ENCODE data around the gene TRAM2. TPM values are rescaled to one million over a fixed set of nuclear protein-coding genes. Genes with fewer than 3 reads are reported as not detected.

Gene TRAM2
- total RNA-seq, 1 experiment from 2014 or later, result 17.7 TPM

DNA sequence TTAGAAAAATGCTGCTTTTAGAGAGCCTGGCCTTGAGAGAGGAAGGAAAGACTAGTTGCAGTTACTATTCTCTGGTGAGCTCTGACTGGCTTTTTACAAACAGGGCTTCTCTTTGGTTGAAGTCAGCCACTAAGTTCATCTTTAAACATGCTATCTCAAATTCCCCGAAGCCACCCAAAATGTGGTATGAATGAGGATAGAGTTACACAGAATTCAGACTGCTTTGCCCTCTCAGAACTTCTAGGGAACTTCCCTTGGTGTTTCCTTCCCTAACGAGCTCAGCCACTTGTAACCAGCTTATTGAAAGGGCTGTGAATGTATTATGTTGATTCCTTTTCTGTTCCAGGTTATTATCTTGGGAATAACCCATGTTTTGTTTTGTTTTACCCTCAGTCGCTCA lies 83.2 kb downstream of the TRAM2 start:
- ChIA-PET POLR2A (ENCODE audit: unreplicated experiment) (no interaction called here), CTCF (no interaction called here)
- Histone ChIP-seq H3K4me2 (ENCODE audit: low read length) (no peak overlapping the region), H3K4me1 (ENCODE audit: insufficient read depth, low read length) (no peaks in the 10 kb centered on the region), H3K27ac (ENCODE audit: low read length) (no peak overlapping the region), H3K36me3 (ENCODE audit: low read depth, low read length) (no peaks in the 10 kb centered on the region), H3K9me3 (ENCODE audit: low read length) (no peaks in the 10 kb centered on the region), H3K9me2 (replicated peaks; ENCODE audit: low read length) (no peaks in the 10 kb centered on the region), H3K79me2 (ENCODE audit: low read length) (no peaks in the 10 kb centered on the region), H3K27me3 (ENCODE audit: low read length) (no peaks in the 10 kb centered on the region), H3K9ac (ENCODE audit: low read length) (no peak overlapping the region), H2AFZ (ENCODE audit: low read length) (no peak overlapping the region), H3K4me3 (ENCODE audit: low read length) (no peak overlapping the region), H3F3A (ENCODE audit: low read length, unreplicated experiment) (no peaks in the 10 kb centered on the region), H4K20me1 (ENCODE audit: low read length) (no peaks in the 10 kb centered on the region)
- ATAC-seq, result no peak
- intact Hi-C loops (cut with micrococcal nuclease), result no loop called here
- DNase-seq, result no peak
- BruUV-seq (replicated peaks), result no TSS peak
- TF ChIP-seq EZH2 (IDR thresholded peaks at IDR 0.05; ENCODE audit: low read length, unreplicated experiment) (no peak), EZH2phosphoT487 (IDR thresholded peaks at IDR 0.05; ENCODE audit: borderline replicate concordance, low read length) (no peak), CTCF (conservative IDR thresholded peaks at IDR 0.05; ENCODE audit: low read depth, low read length) (no peak)

DNA sequence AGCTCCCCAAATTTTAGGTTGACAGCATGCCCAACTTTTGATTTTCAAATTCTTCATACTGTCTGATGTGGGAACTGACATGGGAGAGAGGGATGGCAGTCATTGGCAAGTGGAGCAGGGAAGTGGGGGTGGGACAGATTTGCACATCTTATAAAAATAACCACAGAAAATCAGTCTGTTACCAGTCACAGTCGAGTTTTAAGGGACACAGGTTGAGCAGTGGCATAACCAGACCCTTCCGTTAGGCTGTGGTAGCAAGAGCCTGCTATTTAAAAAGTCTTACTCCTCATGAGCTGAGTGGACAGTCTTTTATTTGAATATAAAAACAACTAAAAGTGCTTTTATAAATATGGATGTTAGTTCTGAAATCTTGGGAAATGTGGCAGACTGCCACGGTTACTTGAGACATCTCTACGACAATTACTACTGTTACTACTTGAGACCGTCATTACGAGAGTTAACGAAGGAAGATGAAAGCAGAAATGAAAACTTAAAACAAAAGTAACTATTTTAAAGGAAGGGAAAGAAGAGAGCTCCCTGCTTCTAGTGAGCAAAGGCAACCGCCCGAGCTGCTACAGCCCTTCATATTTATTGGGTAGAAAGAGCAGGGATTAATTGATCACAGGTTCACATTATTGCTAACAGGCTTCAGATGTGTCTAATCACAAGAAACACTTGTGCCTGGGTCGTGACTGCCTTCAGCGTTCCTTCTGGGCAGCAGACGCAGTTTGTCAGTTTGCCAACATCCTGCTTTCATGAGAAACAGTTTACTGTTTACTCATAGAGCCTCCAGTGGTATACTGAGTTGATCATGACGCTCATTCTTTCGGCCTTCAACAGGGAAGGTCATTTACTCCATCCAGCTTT lies 85.4 kb downstream of the TRAM2 start:
- H3K4me3 ChIP-seq (ENCODE audit: low read length), result no peak overlapping the region
- no TSS peak for BruUV-seq (replicated peaks)
- no peaks in the 10 kb centered on the region for H4K20me1 ChIP-seq (ENCODE audit: low read length)
- intact Hi-C loops (cut with micrococcal nuclease), result no loop called here
- CTCF ChIA-PET, result no interaction called here
- POLR2A ChIA-PET (ENCODE audit: unreplicated experiment), result no interaction called here
- H3K36me3 ChIP-seq (ENCODE audit: low read depth, low read length), result no peaks in the 10 kb centered on the region
- no peak overlapping the region for H3K9ac ChIP-seq (ENCODE audit: low read length)
- no peak for TF ChIP-seq EZH2 (IDR thresholded peaks at IDR 0.05; ENCODE audit: low read length, unreplicated experiment)
- no peak for TF ChIP-seq EZH2phosphoT487 (IDR thresholded peaks at IDR 0.05; ENCODE audit: borderline replicate concordance, low read length)
- no peak for TF ChIP-seq CTCF (conservative IDR thresholded peaks at IDR 0.05; ENCODE audit: low read depth, low read length)
- H3K79me2 ChIP-seq (ENCODE audit: low read length), result no peaks in the 10 kb centered on the region
- H3F3A ChIP-seq (ENCODE audit: low read length, unreplicated experiment), result no peaks in the 10 kb centered on the region
- no peak overlapping the region for H3K27ac ChIP-seq (ENCODE audit: low read length)
- ATAC-seq, result no peak
- no peak overlapping the region for H2AFZ ChIP-seq (ENCODE audit: low read length)
- no peaks in the 10 kb centered on the region for H3K9me2 ChIP-seq (replicated peaks; ENCODE audit: low read length)
- no peaks in the 10 kb centered on the region for H3K4me1 ChIP-seq (ENCODE audit: insufficient read depth, low read length)
- H3K9me3 ChIP-seq (ENCODE audit: low read length), result no peaks in the 10 kb centered on the region
- no peaks in the 10 kb centered on the region for H3K27me3 ChIP-seq (ENCODE audit: low read length)
- DNase-seq, result no peak
- no peak overlapping the region for H3K4me2 ChIP-seq (ENCODE audit: low read length)

DNA sequence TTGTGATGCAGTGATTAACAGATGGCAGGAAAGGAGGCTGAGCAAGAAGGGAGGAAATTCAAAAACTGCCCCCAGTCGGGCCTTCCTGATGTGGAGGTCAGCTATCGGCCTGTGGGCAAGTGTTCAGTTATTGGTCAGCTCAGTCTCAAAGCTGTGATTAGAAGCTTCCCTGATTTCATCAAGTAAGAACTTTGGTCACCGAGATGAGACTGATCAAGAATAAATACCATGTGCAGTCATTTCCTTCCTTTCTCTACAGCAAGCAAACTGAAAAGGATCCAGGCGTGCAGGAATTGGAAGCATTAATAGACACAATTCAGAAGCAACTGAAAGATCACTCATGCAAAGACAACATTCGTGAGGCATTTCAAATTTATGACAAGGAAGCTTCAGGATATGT lies 87.0 kb downstream of the TRAM2 start:
- no peaks in the 10 kb centered on the region for H3K36me3 ChIP-seq (ENCODE audit: low read depth, low read length)
- intact Hi-C loops (cut with micrococcal nuclease), result no loop called here
- no peaks in the 10 kb centered on the region for H3K9me2 ChIP-seq (replicated peaks; ENCODE audit: low read length)
- H3K4me3 ChIP-seq (ENCODE audit: low read length), result no peak overlapping the region
- CTCF ChIA-PET, result no interaction called here
- no peaks in the 10 kb centered on the region for H3K9me3 ChIP-seq (ENCODE audit: low read length)
- POLR2A ChIA-PET (ENCODE audit: unreplicated experiment), result interaction anchor here (0.7 kb wide), 1 partner anchor 37 kb away, joined by 5 read pairs; no protein-coding TSS in a partner anchor
- H3K4me2 ChIP-seq (ENCODE audit: low read length), result no peak overlapping the region
- no peak overlapping the region for H3K27ac ChIP-seq (ENCODE audit: low read length)
- H3F3A ChIP-seq (ENCODE audit: low read length, unreplicated experiment), result no peaks in the 10 kb centered on the region
- TF ChIP-seq CTCF (conservative IDR thresholded peaks at IDR 0.05; ENCODE audit: low read depth, low read length) (no peak), EZH2phosphoT487 (IDR thresholded peaks at IDR 0.05; ENCODE audit: borderline replicate concordance, low read length) (no peak), EZH2 (IDR thresholded peaks at IDR 0.05; ENCODE audit: low read length, unreplicated experiment) (no peak)
- no peaks in the 10 kb centered on the region for H3K79me2 ChIP-seq (ENCODE audit: low read length)
- DNase-seq, result no peak
- BruUV-seq (replicated peaks), result no TSS peak
- no peaks in the 10 kb centered on the region for H3K4me1 ChIP-seq (ENCODE audit: insufficient read depth, low read length)
- no peak for ATAC-seq
- no peaks in the 10 kb centered on the region for H3K27me3 ChIP-seq (ENCODE audit: low read length)
- H2AFZ ChIP-seq (ENCODE audit: low read length), result no peak overlapping the region
- no peak overlapping the region for H3K9ac ChIP-seq (ENCODE audit: low read length)
- H4K20me1 ChIP-seq (ENCODE audit: low read length), result no peaks in the 10 kb centered on the region

All from PC-3 (cell line).